Peyer's patch (tissue), 4 donors: ENCODE data around the gene KLHL7. TPM values are rescaled to one million over a fixed set of nuclear protein-coding genes. Genes with fewer than 3 reads are reported as not detected.

Source experiments
- DNase-seq, 3 donors: peaks; one replicate each; pipeline ENCODE4 v3.0.0-alpha.2; 2017 to 2019
- H3K27ac ChIP-seq, 4 donors: fragments of 200-600 bp; sonication (generic); one replicate each; pipeline ENCODE4 v1.5.1; 2016 to 2019
- H3K27me3 ChIP-seq, 2 donors: fragments of 200-600 bp; sonication (generic); one replicate each; pipeline ENCODE4 v1.5.1; 2019
- H3K36me3 ChIP-seq, 3 donors: fragments of 200-600 bp; sonication (generic); one replicate each; pipeline ENCODE4 v1.5.1; 2016 to 2019
- H3K4me1 ChIP-seq, 4 donors: fragments of 200-600 bp; sonication (generic); one replicate each; pipeline ENCODE4 v1.5.1; 2016 to 2019
- H3K4me3 ChIP-seq, 4 donors: fragments of 200-600 bp; sonication (generic); 1 replicate in 3 of 4; 2 replicates in 1 of 4; pipeline ENCODE4 v1.5.1; 2016 to 2019; ENCODE audit warnings: mild to moderate bottlenecking in 1 of 4
- H3K9me3 ChIP-seq, 4 donors: fragments of 200-600 bp; sonication (generic); one replicate each; pipeline ENCODE4 v1.5.1; 2016 to 2019; ENCODE audit warnings: mild to moderate bottlenecking in 1 of 4
- CTCF ChIP-seq, 6 experiments: fragments of 450-650 bp in 4 of 6; fragments of 200-600 bp in 2 of 6; sonication (generic) in 1 of 6; IDR thresholded peaks; one replicate each; pipeline ENCODE4 v1.5.1; 2017 to 2019; ENCODE audit warnings: antibody characterized with exemption in 6 of 6, mild to moderate bottlenecking in 3 of 6, moderate library complexity in 1 of 6
- POLR2A ChIP-seq, 2 donors: fragments of 450-650 bp; IDR thresholded peaks; one replicate each; pipeline ENCODE4 v1.5.1; 2017; ENCODE audit warnings: antibody characterized with exemption in 2 of 2, mild to moderate bottlenecking in 2 of 2, moderate library complexity in 2 of 2
- total RNA-seq, 4 donors: library from RNA; depleted of rRNA; stranded (reverse); fragments of >200 nt; gene quantifications; one replicate each; pipeline ENCODE4 v1.1.0, GENCODE V29; 2016

Gene KLHL7
- total RNA-seq, 4 donors from 2014 or later, result 16.7 to 53.6 (median 23.1) TPM

- Histone ChIP-seq H3K4me3 (peak within 1 kb of the TSS; percentile 63 to 85 (median 78)), H3K36me3 (peaks cover 0 to 16% (median 0%) of the 10 kb centered on the region in 3 donors), H3K4me1 (peaks cover 0 to 12% (median 6%) of the 10 kb centered on the region in 4 donors), H3K27me3 (no peaks in the 10 kb centered on the region), H3K27ac (peak within 1 kb of the TSS; percentile 83 to 94 (median 91)), H3K9me3 (no peaks in the 10 kb centered on the region)
- DNase-seq, result peak; percentile 93 to 99 (median 97)
- TF ChIP-seq POLR2A (IDR thresholded peaks at IDR 0.05) (peak; percentile 58 to 79), CTCF (IDR thresholded peaks at IDR 0.05) (no peak)
These were observed 76.3 kb downstream of the KLHL7 start, which contains the start of gene NUP42 for GRCh38 chr7:23181684-23182553. NUP42 (plus strand) TSS chr7:23182048; CDS start chr7:23182086, 38 bp downstream.

GRCh38 chr7:23183279-23184012 lies 77.9 kb downstream of the KLHL7 start:
- peak overlapping the region in 2 of 4 donors; percentile 63 to 70 for H3K4me3 ChIP-seq
- peaks cover 0 to 12% (median 6%) of the 10 kb centered on the region in 4 donors for H3K4me1 ChIP-seq
- TF ChIP-seq CTCF (IDR thresholded peaks at IDR 0.05) (no peak), POLR2A (IDR thresholded peaks at IDR 0.05) (no peak)
- H3K27ac ChIP-seq, result no peak overlapping the region
- no peaks in the 10 kb centered on the region for H3K9me3 ChIP-seq
- H3K27me3 ChIP-seq, result no peaks in the 10 kb centered on the region
- H3K36me3 ChIP-seq, result peaks cover 0 to 30% (median 0%) of the 10 kb centered on the region in 3 donors
- DNase-seq, result no peak

- H3K4me1 ChIP-seq, result peaks cover 0 to 12% (median 6%) of the 10 kb centered on the region in 4 donors
- no peak overlapping the region for H3K4me3 ChIP-seq
- H3K36me3 ChIP-seq, result peaks cover 0 to 39% (median 0%) of the 10 kb centered on the region in 3 donors
- H3K27me3 ChIP-seq, result no peaks in the 10 kb centered on the region
- no peak for TF ChIP-seq CTCF (IDR thresholded peaks at IDR 0.05)
- no peaks in the 10 kb centered on the region for H3K9me3 ChIP-seq
- DNase-seq, result no peak
- no peak overlapping the region for H3K27ac ChIP-seq
These were observed 78.7 kb downstream of the KLHL7 start for GRCh38 chr7:23184291-23184690.

- H3K9me3 ChIP-seq, result no peaks in the 10 kb centered on the region
- no peak overlapping the region for H3K4me3 ChIP-seq
- H3K27me3 ChIP-seq, result no peaks in the 10 kb centered on the region
- peak in 3 of 6 experiments; percentile 45 to 50 (median 47) for TF ChIP-seq CTCF (IDR thresholded peaks at IDR 0.05)
- no peak for TF ChIP-seq POLR2A (IDR thresholded peaks at IDR 0.05)
- DNase-seq, result peak in 1 of 3 donors; percentile 61
- H3K36me3 ChIP-seq, result peaks cover 0 to 44% (median 0%) of the 10 kb centered on the region in 3 donors
- peaks cover 0 to 12% (median 6%) of the 10 kb centered on the region in 4 donors for H3K4me1 ChIP-seq
- no peak overlapping the region for H3K27ac ChIP-seq
These were observed 79.2 kb downstream of the KLHL7 start for GRCh38 chr7:23184709-23185359.

- no peak overlapping the region for H3K27ac ChIP-seq
- H3K9me3 ChIP-seq, result no peaks in the 10 kb centered on the region
- H3K27me3 ChIP-seq, result no peaks in the 10 kb centered on the region
- no peak overlapping the region for H3K4me3 ChIP-seq
- peaks cover 0 to 48% (median 0%) of the 10 kb centered on the region in 3 donors for H3K36me3 ChIP-seq
- H3K4me1 ChIP-seq, result peaks cover 0 to 12% (median 6%) of the 10 kb centered on the region in 4 donors
- TF ChIP-seq CTCF (IDR thresholded peaks at IDR 0.05) (no peak), POLR2A (IDR thresholded peaks at IDR 0.05) (no peak)
- no peak for DNase-seq
These were observed 80.4 kb downstream of the KLHL7 start for GRCh38 chr7:23185980-23186379.
